Activated CD4-positive, alpha-beta T cell treated with anti-CD3 and anti-CD28 coated beads, Interleukin-2, amount 10 ng/mL, durations not matched to agents 24 days and 14 days (primary cell): ENCODE results near the gene BCAN. TPM values are rescaled to one million over a fixed set of nuclear protein-coding genes. Genes with fewer than 3 reads are reported as not detected.

Experiments
- DNase-seq: peaks from one replicate; pipeline ENCODE4 v3.0.0; 2022
- H3K27ac Mint-ChIP-seq: one replicate; pipeline ENCODE4 v1.8.0; 2022; ENCODE audit warnings: mild to moderate bottlenecking, mixed read lengths
- H3K27me3 Mint-ChIP-seq: one replicate; pipeline ENCODE4 v1.8.0; 2022; ENCODE audit warnings: mixed read lengths
- H3K36me3 Mint-ChIP-seq: one replicate; pipeline ENCODE4 v1.8.0; 2022; ENCODE audit warnings: low read depth, mild to moderate bottlenecking, mixed read lengths
- H3K4me1 Mint-ChIP-seq: one replicate; pipeline ENCODE4 v1.8.0; 2021; ENCODE audit warnings: mixed read lengths
- H3K4me3 Mint-ChIP-seq: one replicate; pipeline ENCODE4 v1.8.0; 2022; ENCODE audit warnings: mild to moderate bottlenecking, moderate library complexity, mixed read lengths
- H3K9me3 Mint-ChIP-seq: one replicate; pipeline ENCODE4 v1.8.0; 2021; ENCODE audit warnings: mixed read lengths
- intact Hi-C: fragments of 100-400 bp; cut with micrococcal nuclease; formaldehyde crosslinking; loops from one replicate; pipeline ENCODE4 v1.15.1; 2023
- total RNA-seq: library from RNA; stranded (reverse); gene quantifications from 2 replicates; pipeline ENCODE4 v1.2.3, GENCODE V29; 2022

BCAN gene
- not detected in 2 replicates for total RNA-seq

DNA sequence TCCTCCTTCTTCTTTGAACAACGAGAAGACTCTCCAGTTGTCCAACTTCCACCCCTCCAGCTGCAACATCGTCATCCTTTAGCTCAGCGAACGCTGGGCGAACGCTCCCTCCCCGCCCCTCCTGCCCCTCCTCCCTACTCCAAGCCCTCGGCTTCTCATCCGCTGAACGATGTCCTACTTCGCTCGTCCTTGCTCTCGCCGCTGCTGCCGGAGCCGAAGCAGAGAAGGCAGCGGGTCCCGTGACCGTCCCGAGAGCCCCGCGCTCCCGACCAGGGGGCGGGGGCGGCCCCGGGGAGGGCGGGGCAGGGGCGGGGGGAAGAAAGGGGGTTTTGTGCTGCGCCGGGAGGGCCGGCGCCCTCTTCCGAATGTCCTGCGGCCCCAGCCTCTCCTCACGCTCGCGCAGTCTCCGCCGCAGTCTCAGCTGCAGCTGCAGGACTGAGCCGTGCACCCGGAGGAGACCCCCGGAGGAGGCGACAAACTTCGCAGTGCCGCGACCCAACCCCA, at the start of gene BCAN:
TSS of gene BCAN (plus strand) at position 357 of the 504 bp plus-strand sequence. CDS start 3,938 bp downstream, outside the sequence.
- Mint-ChIP-seq H3K4me1 (peaks cover 26% of the 10 kb centered on the region), H3K36me3 (no peaks in the 10 kb centered on the region), H3K27me3 (peaks cover 74% of the 10 kb centered on the region), H3K27ac (no peak within 1 kb of the TSS), H3K4me3 (peak within 1 kb of the TSS; percentile 73), H3K9me3 (no peaks in the 10 kb centered on the region)
- intact Hi-C loops = loop anchor here (1.0 kb wide), 1 partner anchor 15 kb away; no protein-coding TSS in a partner anchor
- peak; percentile 69 for DNase-seq

DNA sequence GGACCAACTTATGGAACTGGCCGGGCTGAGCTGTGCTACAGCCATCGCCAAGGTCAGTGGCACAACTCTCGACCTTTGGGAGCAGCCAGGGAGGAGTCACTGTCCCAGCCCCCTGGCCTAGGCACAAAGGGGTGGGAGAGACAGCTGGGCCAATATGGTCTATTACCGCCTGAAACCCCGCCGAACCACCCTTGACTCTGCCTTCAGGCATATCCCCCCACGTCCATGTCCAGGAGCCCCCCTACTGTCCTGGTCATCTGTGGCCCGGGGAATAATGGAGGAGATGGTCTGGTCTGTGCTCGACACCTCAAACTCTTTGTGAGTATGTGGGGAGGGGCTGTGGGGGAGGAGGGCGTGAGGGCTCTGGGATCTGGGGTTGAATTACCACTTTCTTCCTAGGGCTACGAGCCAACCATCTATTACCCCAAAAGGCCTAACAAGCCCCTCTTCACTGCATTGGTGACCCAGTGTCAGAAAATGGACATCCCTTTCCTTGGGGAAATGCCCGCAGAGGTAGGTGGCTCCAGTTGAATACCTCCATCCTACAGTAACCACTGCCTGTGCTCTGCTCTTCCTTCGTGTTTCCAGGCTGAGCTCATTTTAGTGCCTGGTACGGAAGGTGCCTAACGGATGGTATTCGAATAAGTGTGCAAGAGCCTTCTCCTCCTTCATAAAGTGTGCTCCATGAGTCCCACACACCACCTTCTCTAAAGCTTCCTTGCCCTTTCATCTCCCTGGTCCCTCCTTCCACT, 49.6 kb upstream of the BCAN start:
- H3K4me1 Mint-ChIP-seq = peaks cover 23% of the 10 kb centered on the region
- peak overlapping the region; percentile 78 for H3K27ac Mint-ChIP-seq
- intact Hi-C loops = no loop called here
- DNase-seq = peak; percentile 54
- H3K36me3 Mint-ChIP-seq = peaks cover 33% of the 10 kb centered on the region
- H3K9me3 Mint-ChIP-seq = no peaks in the 10 kb centered on the region
- H3K4me3 Mint-ChIP-seq = peak overlapping the region; percentile 86
- no peaks in the 10 kb centered on the region for H3K27me3 Mint-ChIP-seq

GRCh38 chr1:156592910-156593660, 48.8 kb upstream of the BCAN start:
- no peaks in the 10 kb centered on the region for H3K9me3 Mint-ChIP-seq
- intact Hi-C loops = no loop called here
- peaks cover 41% of the 10 kb centered on the region for H3K36me3 Mint-ChIP-seq
- peak overlapping the region; percentile 67 for H3K27ac Mint-ChIP-seq
- peak overlapping the region; percentile 86 for H3K4me3 Mint-ChIP-seq
- H3K4me1 Mint-ChIP-seq = peaks cover 23% of the 10 kb centered on the region
- no peaks in the 10 kb centered on the region for H3K27me3 Mint-ChIP-seq
- DNase-seq = peak; percentile 56

- intact Hi-C loops = no loop called here
- Mint-ChIP-seq H3K36me3 (peaks cover 46% of the 10 kb centered on the region), H3K4me3 (no peak overlapping the region), H3K4me1 (peaks cover 26% of the 10 kb centered on the region), H3K27ac (no peak overlapping the region), H3K9me3 (no peaks in the 10 kb centered on the region), H3K27me3 (no peaks in the 10 kb centered on the region)
- no peak for DNase-seq
Observed at GRCh38 chr1:156593661-156593989, 48.3 kb upstream of the BCAN start.

DNA sequence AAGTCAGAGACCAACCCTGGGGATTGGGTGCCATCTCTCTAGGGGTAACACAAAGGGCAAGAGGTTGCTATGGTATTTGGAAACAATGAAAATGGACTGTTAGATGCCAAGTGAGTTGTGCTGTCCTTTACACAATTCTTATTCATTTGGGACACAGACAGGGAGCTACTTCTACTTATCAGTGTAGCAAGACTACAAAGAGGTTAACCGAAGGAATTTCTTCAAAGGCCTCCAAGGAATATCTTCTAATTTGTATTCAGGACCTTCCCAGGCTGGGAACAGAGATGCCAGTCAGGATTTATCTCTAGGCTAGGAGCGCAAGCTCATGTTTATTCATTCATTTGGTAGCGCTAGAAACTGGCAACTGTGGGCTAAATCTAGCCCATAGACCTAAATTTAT, 47.7 kb upstream of the BCAN start:
- Mint-ChIP-seq H3K36me3 (peaks cover 50% of the 10 kb centered on the region), H3K4me3 (no peak overlapping the region), H3K4me1 (peaks cover 29% of the 10 kb centered on the region), H3K9me3 (no peaks in the 10 kb centered on the region), H3K27ac (no peak overlapping the region), H3K27me3 (no peaks in the 10 kb centered on the region)
- intact Hi-C loops = no loop called here
- no peak for DNase-seq

DNA sequence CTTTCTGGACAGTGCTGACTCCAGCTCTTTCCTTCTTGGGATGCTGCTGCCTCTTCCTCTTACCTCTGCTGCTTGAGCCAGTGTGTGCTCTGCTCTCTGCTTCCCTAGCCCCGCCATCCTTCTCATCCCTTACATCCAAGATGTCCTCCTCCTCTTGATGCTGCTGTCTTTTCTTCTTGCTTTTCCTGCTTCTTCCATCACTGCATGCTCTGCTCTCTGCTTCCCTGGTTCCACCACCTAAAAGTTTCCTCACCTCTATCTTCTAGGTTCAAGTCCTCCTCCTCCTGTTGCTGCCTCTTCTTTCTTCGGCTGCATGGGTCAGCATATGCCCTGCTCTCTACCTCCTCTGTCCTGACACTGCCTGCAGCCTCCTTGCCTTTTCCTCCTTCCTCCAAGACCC, 46.9 kb upstream of the BCAN start:
- Mint-ChIP-seq H3K27ac (no peak overlapping the region), H3K9me3 (no peaks in the 10 kb centered on the region), H3K4me1 (peaks cover 34% of the 10 kb centered on the region), H3K27me3 (no peaks in the 10 kb centered on the region), H3K36me3 (peaks cover 55% of the 10 kb centered on the region), H3K4me3 (no peak overlapping the region)
- intact Hi-C loops = no loop called here
- DNase-seq = no peak

DNA sequence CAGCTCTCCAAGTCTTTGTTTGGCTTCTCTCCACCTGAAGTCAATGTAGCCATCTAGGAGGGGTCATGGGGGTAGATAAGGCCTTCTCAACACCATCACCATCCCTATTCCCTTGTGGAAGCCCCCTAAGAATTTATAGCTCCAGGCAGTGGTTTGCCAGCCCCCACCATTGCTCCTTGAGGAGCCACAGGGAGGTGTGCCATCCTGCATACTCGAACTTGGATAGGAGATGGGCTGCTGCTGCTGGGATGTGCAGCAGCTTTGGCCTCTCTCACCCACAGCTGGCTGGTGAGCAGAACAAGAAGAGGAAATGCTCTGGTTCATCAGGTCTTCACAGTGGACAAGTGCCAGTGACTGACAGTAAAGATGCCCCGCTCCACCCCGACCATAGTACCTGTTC, 45.5 kb upstream of the BCAN start:
- H3K36me3 Mint-ChIP-seq = peaks cover 60% of the 10 kb centered on the region

DNA sequence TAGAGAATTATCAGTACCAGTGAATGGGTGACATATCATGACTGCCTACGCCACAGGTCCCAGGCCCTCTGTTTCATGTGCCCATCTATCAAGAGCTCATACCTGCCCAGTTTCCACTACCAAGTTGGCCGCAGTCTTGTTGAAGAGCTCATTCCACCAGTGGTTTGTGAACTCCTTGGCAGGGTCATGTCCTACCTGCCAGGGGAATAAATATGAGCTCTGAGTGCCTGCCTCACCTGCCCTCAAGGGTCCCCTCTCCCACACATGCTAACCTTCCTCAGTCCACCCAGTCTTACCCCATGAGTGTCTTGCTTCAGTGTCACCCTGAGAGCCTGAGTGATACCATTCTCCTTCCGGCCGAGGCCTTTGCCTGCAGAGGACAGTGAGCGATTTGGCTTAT, 43.8 kb upstream of the BCAN start:
- H3K36me3 Mint-ChIP-seq = peaks cover 55% of the 10 kb centered on the region
- H3K9me3 Mint-ChIP-seq = no peaks in the 10 kb centered on the region
- H3K27ac Mint-ChIP-seq = no peak overlapping the region
- peak; percentile 54 for DNase-seq
- H3K4me3 Mint-ChIP-seq = no peak overlapping the region
- intact Hi-C loops = no loop called here
- H3K4me1 Mint-ChIP-seq = peaks cover 36% of the 10 kb centered on the region
- H3K27me3 Mint-ChIP-seq = no peaks in the 10 kb centered on the region

More for the DNA sequence above, 45.5 kb upstream of the BCAN start:
- Mint-ChIP-seq H3K27ac (no peak overlapping the region), H3K9me3 (no peaks in the 10 kb centered on the region), H3K4me1 (peaks cover 33% of the 10 kb centered on the region), H3K27me3 (no peaks in the 10 kb centered on the region), H3K4me3 (no peak overlapping the region)
- peak; percentile 51 for DNase-seq
- intact Hi-C loops = no loop called here

GRCh38 chr1:156598731-156599432, 43.0 kb upstream of the BCAN start:
- Mint-ChIP-seq H3K4me3 (no peak overlapping the region), H3K36me3 (peaks cover 53% of the 10 kb centered on the region)

DNA sequence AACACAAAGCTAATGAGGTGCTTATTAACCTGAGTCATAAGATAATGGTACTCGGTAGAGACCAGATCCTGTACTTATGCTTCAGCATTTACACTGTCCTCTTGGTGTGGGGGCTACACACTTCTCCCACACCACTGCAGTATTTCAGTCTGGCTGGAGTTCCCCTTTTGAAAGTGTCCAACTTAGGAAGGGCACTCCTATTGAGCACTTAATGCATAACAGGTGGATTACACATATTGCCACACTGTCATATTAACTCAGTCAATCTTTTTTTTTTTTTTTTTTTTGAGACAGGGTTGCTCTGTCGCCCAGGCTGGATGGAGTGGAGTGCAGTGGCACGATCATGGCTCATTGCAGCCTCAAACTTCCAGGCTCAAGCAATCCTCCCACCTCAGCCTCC, 42.1 kb upstream of the BCAN start:
- Mint-ChIP-seq H3K9me3 (no peaks in the 10 kb centered on the region), H3K27ac (peak overlapping the region; percentile 98), H3K36me3 (peaks cover 50% of the 10 kb centered on the region), H3K4me3 (peak overlapping the region; percentile 88), H3K27me3 (no peaks in the 10 kb centered on the region), H3K4me1 (peaks cover 36% of the 10 kb centered on the region)
- peak; percentile 64 for DNase-seq
- intact Hi-C loops = loop anchor here (1.0 to 2.0 kb wide), 3 partner anchors 8 to 143 kb away; no protein-coding TSS in a partner anchor

More at GRCh38 chr1:156598731-156599432, 43.0 kb upstream of the BCAN start:
- no peaks in the 10 kb centered on the region for H3K9me3 Mint-ChIP-seq
- H3K27me3 Mint-ChIP-seq = no peaks in the 10 kb centered on the region
- H3K4me1 Mint-ChIP-seq = peaks cover 36% of the 10 kb centered on the region
- DNase-seq = peak; percentile 53
- intact Hi-C loops = no loop called here
- peak overlapping the region; percentile 22 for H3K27ac Mint-ChIP-seq

GRCh38 chr1:156600733-156601121, 41.2 kb upstream of the BCAN start:
- intact Hi-C loops = loop anchor here (1.0 to 2.0 kb wide), 5 partner anchors 8 to 144 kb away; partner anchors contain the start of gene NAXE
- peak; percentile 62 for DNase-seq
- H3K4me3 Mint-ChIP-seq = peak overlapping the region; percentile 88

DNA sequence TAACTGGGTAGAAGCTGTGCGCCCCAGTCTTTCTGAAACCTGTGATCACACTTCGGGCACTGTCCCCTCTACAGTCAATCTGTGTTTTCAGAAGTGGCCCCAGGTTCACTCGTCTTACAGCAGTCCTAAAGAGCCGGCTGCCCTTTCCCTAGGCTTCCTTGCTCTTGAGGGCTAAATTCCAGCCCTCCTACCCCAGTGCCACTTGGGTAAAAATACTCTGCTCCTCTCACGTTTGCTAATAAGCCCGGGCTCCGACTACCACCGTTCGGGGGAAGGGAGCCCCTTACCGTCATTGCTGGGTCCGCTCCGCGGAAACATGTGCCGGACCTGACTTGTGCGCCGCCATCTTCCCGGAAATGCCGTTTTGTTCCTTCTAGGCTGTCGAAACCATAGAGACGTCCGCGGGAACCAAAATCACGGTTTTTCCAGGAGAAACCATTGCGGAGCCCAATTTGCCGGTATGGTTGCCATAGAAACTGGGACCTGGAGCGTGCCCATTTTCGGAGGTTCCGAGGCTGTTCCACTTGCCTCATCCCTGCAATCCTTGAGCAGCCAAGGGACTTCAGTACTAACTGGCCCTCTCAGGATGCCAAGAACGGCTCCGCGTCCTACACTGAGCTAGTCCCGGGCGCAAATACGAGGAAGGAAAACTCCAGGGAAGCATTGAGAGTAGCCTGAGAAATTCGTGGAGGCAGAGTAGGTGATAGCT, 40.6 kb upstream of the BCAN start, which contains the start of gene GPATCH4:
TSS of gene GPATCH4 (minus strand) at position 358 of the 709 bp plus-strand sequence.
- peaks cover 36% of the 10 kb centered on the region for H3K36me3 Mint-ChIP-seq
- peak; percentile 95 for DNase-seq

More at GRCh38 chr1:156600733-156601121, 41.2 kb upstream of the BCAN start:
- peaks cover 33% of the 10 kb centered on the region for H3K4me1 Mint-ChIP-seq
- H3K27ac Mint-ChIP-seq = peak overlapping the region; percentile 98
- H3K27me3 Mint-ChIP-seq = no peaks in the 10 kb centered on the region
- no peaks in the 10 kb centered on the region for H3K9me3 Mint-ChIP-seq
- peaks cover 41% of the 10 kb centered on the region for H3K36me3 Mint-ChIP-seq

GRCh38 chr1:156601892-156602291, 40.0 kb upstream of the BCAN start:
- no peaks in the 10 kb centered on the region for H3K27me3 Mint-ChIP-seq
- H3K36me3 Mint-ChIP-seq = peaks cover 31% of the 10 kb centered on the region
- peak; percentile 62 for DNase-seq
- no peaks in the 10 kb centered on the region for H3K9me3 Mint-ChIP-seq
- intact Hi-C loops = loop anchor here (1.0 to 2.0 kb wide), 4 partner anchors 11 to 145 kb away; partner anchors contain the start of gene NAXE
- peaks cover 33% of the 10 kb centered on the region for H3K4me1 Mint-ChIP-seq
- peak overlapping the region; percentile 98 for H3K27ac Mint-ChIP-seq
- peak overlapping the region; percentile 88 for H3K4me3 Mint-ChIP-seq

More for the DNA sequence above, 40.6 kb upstream of the BCAN start, which contains the start of gene GPATCH4:
- H3K4me1 Mint-ChIP-seq = peaks cover 33% of the 10 kb centered on the region
- H3K9me3 Mint-ChIP-seq = no peaks in the 10 kb centered on the region
- intact Hi-C loops = loop anchor here (1.0 to 2.0 kb wide), 4 partner anchors 10 to 144 kb away; partner anchors contain the start of gene NAXE
- H3K27ac Mint-ChIP-seq = peak within 1 kb of the TSS; percentile 98
- peak within 1 kb of the TSS; percentile 88 for H3K4me3 Mint-ChIP-seq
- no peaks in the 10 kb centered on the region for H3K27me3 Mint-ChIP-seq
